GM21515 (cell line): Measurements from ENCODE around the gene CBLIF.
"Not testable (repeated sequence)": the region's sequence is repeated elsewhere in the genome, so short reads cannot be mapped to it uniquely, and the experiment has no call there.

Experiments
- ATAC-seq: cut with Tn5 transposase; IDR thresholded peaks from one replicate; pipeline ENCODE4 v1.9.1; 2021; ENCODE audit not compliant: unreplicated experiment

Gene CBLIF

GRCh38 chr11:59845399-59845798, at the start of gene CBLIF:
TSS of gene CBLIF (minus strand) at chr11:59845499. CDS start at chr11:59845453, 46 bp downstream.
- no peak for ATAC-seq

- no peak for ATAC-seq
Observed at GRCh38 chr11:59894616-59895015, 49.3 kb upstream of the CBLIF start.

- ATAC-seq, result no peak
Observed at GRCh38 chr11:59891781-59892181, 46.5 kb upstream of the CBLIF start.

- ATAC-seq, result not testable (repeated sequence)
Observed at GRCh38 chr11:59887156-59887555, 41.9 kb upstream of the CBLIF start.

GRCh38 chr11:59883597-59883996, 38.3 kb upstream of the CBLIF start:
- ATAC-seq, result no peak

GRCh38 chr11:59879567-59879966, 34.3 kb upstream of the CBLIF start:
- no peak for ATAC-seq

GRCh38 chr11:59878575-59878974, 33.3 kb upstream of the CBLIF start, which contains the start of gene OOSP3:
TSS of gene OOSP3 (plus strand) at chr11:59878782. CDS start at chr11:59878809, 27 bp downstream.
- no peak for ATAC-seq

- no peak for ATAC-seq
Observed at GRCh38 chr11:59877784-59878183, 32.5 kb upstream of the CBLIF start.

- ATAC-seq, result no peak
Observed at GRCh38 chr11:59877325-59877724, 32.0 kb upstream of the CBLIF start.

GRCh38 chr11:59875856-59876519, 30.7 kb upstream of the CBLIF start:
- ATAC-seq, result no peak

GRCh38 chr11:59872076-59872475, 26.8 kb upstream of the CBLIF start:
- ATAC-seq, result no peak

GRCh38 chr11:59867946-59868345, 22.6 kb upstream of the CBLIF start:
- no peak for ATAC-seq

GRCh38 chr11:59866836-59867235, 21.5 kb upstream of the CBLIF start:
- no peak for ATAC-seq

- no peak for ATAC-seq
Observed at GRCh38 chr11:59866397-59866796, 21.1 kb upstream of the CBLIF start, which contains the start of gene TCN1. TSS of gene TCN1 (minus strand) at chr11:59866487. CDS start at chr11:59866470, 17 bp downstream.

GRCh38 chr11:59865031-59865430, 19.7 kb upstream of the CBLIF start:
- no peak for ATAC-seq

- no peak for ATAC-seq
Observed at GRCh38 chr11:59862252-59862651, 17.0 kb upstream of the CBLIF start.

GRCh38 chr11:59859673-59860072, 14.4 kb upstream of the CBLIF start:
- ATAC-seq, result no peak

- no peak for ATAC-seq
Observed at GRCh38 chr11:59857439-59858434, 12.4 kb upstream of the CBLIF start.

GRCh38 chr11:59854871-59855270, 9.6 kb upstream of the CBLIF start:
- ATAC-seq, result no peak

GRCh38 chr11:59851416-59851815, 6.1 kb upstream of the CBLIF start:
- not testable (repeated sequence) for ATAC-seq

GRCh38 chr11:59849551-59849950, 4.3 kb upstream of the CBLIF start:
- not testable (repeated sequence) for ATAC-seq

- no peak for ATAC-seq
Observed at GRCh38 chr11:59849129-59849528, 3.8 kb upstream of the CBLIF start.
